OCI-LY7 (cell line): ENCODE measurements around the gene MCTP2. TPM values are rescaled to one million over a fixed set of nuclear protein-coding genes. Genes with fewer than 3 reads are reported as not detected.

Experiments used
- BruUV-seq: library from RNA; stranded (reverse); fragments of 400-500 nt; replicated peaks from 2 replicates; lab custom pipeline; 2021; lab: Mats Ljungman, UMichigan
- CTCF ChIA-PET: fragments of 300-600 bp; sonication (Branson Sonifier 250); formaldehyde crosslinking; loops from one replicate; lab custom pipeline; 2022; ENCODE audit warnings: antibody characterized with exemption; ENCODE audit not compliant: unreplicated experiment; lab: Charles Lee
- POLR2A ChIA-PET: fragments of 300-600 bp; sonication (Branson Sonifier 250); formaldehyde crosslinking; loops from one replicate; lab custom pipeline; 2022; ENCODE audit warnings: antibody characterized with exemption; lab: Charles Lee
- DNase-seq: peaks from one replicate; pipeline ENCODE4 v3.0.0-alpha.2; 2015; ENCODE audit warnings: low spot score
- H2AFZ ChIP-seq: fragments of 200-600 bp; sonication (generic), shearing (Covaris generic); 2 replicates; pipeline ENCODE4 v1.6.1; 2014; ENCODE audit warnings: mild to moderate bottlenecking, antibody characterized with exemption, low read length, moderate library complexity
- H3K27ac ChIP-seq: fragments of 200-600 bp; sonication (generic); 2 replicates; pipeline ENCODE4 v1.5.1; 2014; ENCODE audit warnings: mixed run types, low read depth, mild to moderate bottlenecking, moderate library complexity, low read length, inconsistent platforms; ENCODE audit not compliant: poor library complexity, severe bottlenecking
- H3K36me3 ChIP-seq: fragments of 200-600 bp; sonication (generic); 2 replicates; pipeline ENCODE4 v1.6.1; 2014; ENCODE audit warnings: mild to moderate bottlenecking, antibody characterized with exemption, low read length, moderate library complexity, mixed read lengths; ENCODE audit not compliant: insufficient read depth
- H3K4me1 ChIP-seq: fragments of 200-600 bp; sonication (generic); 2 replicates; pipeline ENCODE4 v1.5.1; 2014; ENCODE audit warnings: mild to moderate bottlenecking, low read length; ENCODE audit not compliant: insufficient read depth, poor library complexity, severe bottlenecking
- H3K4me2 ChIP-seq: fragments of 200-600 bp; sonication (generic); 2 replicates; pipeline ENCODE4 v1.6.1; 2014; ENCODE audit warnings: mild to moderate bottlenecking, low read length
- H3K4me3 ChIP-seq: fragments of 200-600 bp; sonication (generic); 2 replicates; pipeline ENCODE4 v1.5.1; 2014; ENCODE audit warnings: mild to moderate bottlenecking, low read depth, low read length; ENCODE audit not compliant: poor library complexity, severe bottlenecking
- H3K79me2 ChIP-seq: fragments of 200-600 bp; sonication (generic); 2 replicates; pipeline ENCODE4 v1.6.1; 2016; ENCODE audit warnings: low read depth, mild to moderate bottlenecking, low read length, moderate library complexity, mixed read lengths; ENCODE audit not compliant: insufficient read depth
- H3K9me2 ChIP-seq: fragments of 200-600 bp; sonication (generic); 2 replicates; pipeline ENCODE4 v1.6.1; 2016; ENCODE audit warnings: mild to moderate bottlenecking, low read length, mixed read lengths; ENCODE audit not compliant: insufficient read depth
- H3K9me3 ChIP-seq: fragments of 200-600 bp; sonication (generic); 2 replicates; pipeline ENCODE4 v1.6.1; 2014; ENCODE audit warnings: mild to moderate bottlenecking, mixed run types, low read length, mixed read lengths
- H4K20me1 ChIP-seq: fragments of 200-600 bp; sonication (generic); 2 replicates; pipeline ENCODE4 v1.6.1; 2014; ENCODE audit warnings: mild to moderate bottlenecking, antibody characterized with exemption, low read length, moderate library complexity, mixed read lengths; ENCODE audit not compliant: insufficient read depth
- EZH2phosphoT487 ChIP-seq: fragments of 200-600 bp; sonication (generic); IDR thresholded peaks from 2 replicates; pipeline ENCODE4 v1.6.1; 2018; ENCODE audit warnings: low read depth, borderline replicate concordance, mild to moderate bottlenecking, mixed run types, antibody characterized with exemption, low read length, moderate library complexity, mixed read lengths
- intact Hi-C: fragments of 100-400 bp; cut with micrococcal nuclease; formaldehyde crosslinking; loops from one replicate; pipeline ENCODE4 v1.10.0; 2022; ENCODE audit not compliant: unreplicated experiment
- total RNA-seq, 2 experiments: library from RNA; depleted of rRNA in 1 of 2; stranded (reverse); fragments of >200 nt in 1 of 2; shearing (Covaris generic) in 1 of 2; gene quantifications; 2 replicates each; pipeline ENCODE4 v1.2.3, GENCODE V29; 2014 to 2022
- TF ChIP-seq, protein P1 (sequence below): fragments of 200-600 bp; sonication (generic); conservative IDR thresholded peaks from 2 replicates; pipeline ENCODE4 v1.5.1; 2014; ENCODE audit warnings: mild to moderate bottlenecking, antibody characterized with exemption, low read length, moderate library complexity, mixed read lengths

Gene MCTP2
- total RNA-seq, 2 experiments from 2014 or later: 73.2 to 90.6 TPM

DNA sequence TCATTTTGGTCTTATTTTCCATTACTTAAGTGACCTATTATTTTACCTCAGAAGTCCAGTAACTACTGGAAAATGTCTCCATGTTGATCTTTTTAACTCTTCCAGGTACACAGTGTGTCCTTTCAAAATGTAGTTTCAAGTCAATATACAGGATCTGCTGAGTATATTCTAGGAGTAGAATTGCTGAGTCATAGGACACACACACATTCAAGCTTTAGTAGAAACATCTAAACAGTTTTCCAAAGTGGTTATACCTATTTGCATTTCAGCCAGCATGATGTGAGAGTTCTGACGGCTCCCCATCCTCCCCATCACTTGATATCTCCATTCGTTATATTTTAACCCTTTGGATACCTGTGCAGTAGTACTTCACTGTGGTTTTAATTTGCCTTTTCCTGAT lies 271.9 kb downstream of the MCTP2 start:
- H3K4me1 ChIP-seq: no peaks in the 10 kb centered on the region
- intact Hi-C loops: no loop called here
- no peak overlapping the region for H3K4me2 ChIP-seq
- ChIA-PET POLR2A (no interaction called here), CTCF (no interaction called here)
- H3K9me3 ChIP-seq: no peaks in the 10 kb centered on the region
- BruUV-seq: no TSS peak
- H3K9me2 ChIP-seq: no peaks in the 10 kb centered on the region
- no peak for DNase-seq
- H3K4me3 ChIP-seq: no peak overlapping the region
- H2AFZ ChIP-seq: no peak overlapping the region
- no peak for TF ChIP-seq EZH2phosphoT487
- TF ChIP-seq, protein P1, sequence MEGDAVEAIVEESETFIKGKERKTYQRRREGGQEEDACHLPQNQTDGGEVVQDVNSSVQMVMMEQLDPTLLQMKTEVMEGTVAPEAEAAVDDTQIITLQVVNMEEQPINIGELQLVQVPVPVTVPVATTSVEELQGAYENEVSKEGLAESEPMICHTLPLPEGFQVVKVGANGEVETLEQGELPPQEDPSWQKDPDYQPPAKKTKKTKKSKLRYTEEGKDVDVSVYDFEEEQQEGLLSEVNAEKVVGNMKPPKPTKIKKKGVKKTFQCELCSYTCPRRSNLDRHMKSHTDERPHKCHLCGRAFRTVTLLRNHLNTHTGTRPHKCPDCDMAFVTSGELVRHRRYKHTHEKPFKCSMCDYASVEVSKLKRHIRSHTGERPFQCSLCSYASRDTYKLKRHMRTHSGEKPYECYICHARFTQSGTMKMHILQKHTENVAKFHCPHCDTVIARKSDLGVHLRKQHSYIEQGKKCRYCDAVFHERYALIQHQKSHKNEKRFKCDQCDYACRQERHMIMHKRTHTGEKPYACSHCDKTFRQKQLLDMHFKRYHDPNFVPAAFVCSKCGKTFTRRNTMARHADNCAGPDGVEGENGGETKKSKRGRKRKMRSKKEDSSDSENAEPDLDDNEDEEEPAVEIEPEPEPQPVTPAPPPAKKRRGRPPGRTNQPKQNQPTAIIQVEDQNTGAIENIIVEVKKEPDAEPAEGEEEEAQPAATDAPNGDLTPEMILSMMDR: no peak
- H3K36me3 ChIP-seq: no peaks in the 10 kb centered on the region
- no peak overlapping the region for H3K27ac ChIP-seq
- H4K20me1 ChIP-seq: no peaks in the 10 kb centered on the region
- H3K79me2 ChIP-seq: no peaks in the 10 kb centered on the region

DNA sequence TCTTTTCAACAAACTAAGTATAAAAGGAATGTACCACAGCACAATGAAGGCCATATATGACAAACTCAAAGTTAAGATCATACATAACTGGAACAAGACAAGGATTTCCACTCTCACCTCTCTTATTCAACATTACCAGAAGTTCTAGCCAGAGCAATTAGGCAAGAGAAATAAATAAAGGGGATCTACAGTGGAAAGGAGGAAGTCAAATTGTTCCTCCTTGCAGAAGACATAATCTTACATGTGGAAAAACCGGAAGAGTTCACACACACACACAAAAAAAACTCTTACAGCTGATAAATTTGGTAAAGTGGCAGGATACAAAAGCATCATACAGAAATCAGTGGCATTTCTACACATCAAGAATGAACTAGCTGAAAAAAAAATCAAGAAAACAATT lies 277.9 kb downstream of the MCTP2 start:
- Histone ChIP-seq H3K36me3 (no peaks in the 10 kb centered on the region), H2AFZ (no peak overlapping the region), H3K9me3 (no peaks in the 10 kb centered on the region), H3K79me2 (no peaks in the 10 kb centered on the region), H3K4me1 (no peaks in the 10 kb centered on the region), H3K4me3 (no peak overlapping the region), H3K27ac (no peak overlapping the region), H4K20me1 (no peaks in the 10 kb centered on the region), H3K9me2 (no peaks in the 10 kb centered on the region), H3K4me2 (no peak overlapping the region)
- intact Hi-C loops: no loop called here
- BruUV-seq: no TSS peak
- POLR2A ChIA-PET: no interaction called here
- TF ChIP-seq EZH2phosphoT487: no peak
- TF ChIP-seq, protein P1: no peak
- CTCF ChIA-PET: no interaction called here
- DNase-seq: no peak

DNA sequence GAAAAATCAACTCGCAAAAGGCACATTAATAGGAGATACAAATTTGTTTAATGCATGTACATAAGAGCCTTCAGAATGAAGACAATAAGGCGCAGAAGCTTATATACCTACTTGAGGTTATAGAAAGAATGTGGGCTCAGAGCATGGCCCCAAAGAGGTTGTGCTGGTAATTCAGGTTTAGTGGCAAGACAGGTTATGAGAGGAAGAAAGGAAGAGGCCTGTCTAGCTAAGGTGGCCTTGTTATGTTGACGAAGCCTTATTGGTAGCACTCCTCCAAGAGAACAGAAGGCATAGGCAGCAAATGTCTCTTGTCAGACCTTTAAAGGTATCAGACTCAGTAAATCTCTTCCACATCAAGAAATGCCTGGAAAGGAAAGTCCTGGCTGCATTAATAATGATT lies 290.8 kb downstream of the MCTP2 start:
- ChIA-PET POLR2A (interaction anchor here (0.7 kb wide), 1 partner anchor 357 kb away, joined by 3 read pairs; no protein-coding TSS in a partner anchor), CTCF (no interaction called here)
- H3K79me2 ChIP-seq: no peaks in the 10 kb centered on the region
- no peak overlapping the region for H3K4me2 ChIP-seq
- no peak overlapping the region for H3K4me3 ChIP-seq
- intact Hi-C loops: no loop called here
- H3K9me3 ChIP-seq: peaks cover 9% of the 10 kb centered on the region; the same call in 1 of the 2 replicates
- TF ChIP-seq, protein P1: no peak
- no peak for TF ChIP-seq EZH2phosphoT487
- no peaks in the 10 kb centered on the region for H4K20me1 ChIP-seq
- DNase-seq: no peak
- no peaks in the 10 kb centered on the region for H3K36me3 ChIP-seq
- no TSS peak for BruUV-seq
- no peak overlapping the region for H3K27ac ChIP-seq
- no peaks in the 10 kb centered on the region for H3K4me1 ChIP-seq
- no peak overlapping the region for H2AFZ ChIP-seq
- H3K9me2 ChIP-seq: no peaks in the 10 kb centered on the region
